Activated naive CD4-positive, alpha-beta T cell treated with anti-CD3 and anti-CD28 coated beads, Interleukin-2, amount 50 U/mL, for 24 hours (primary cell): ENCODE measurements around the gene SYNJ2.

Experiments
- H3K27ac Mint-ChIP-seq: one replicate; pipeline ENCODE4 v1.8.0; 2021; ENCODE audit warnings: mild to moderate bottlenecking, mixed read lengths
- H3K27me3 Mint-ChIP-seq: one replicate; pipeline ENCODE4 v1.8.0; 2021; ENCODE audit warnings: mixed read lengths
- H3K36me3 Mint-ChIP-seq: one replicate; pipeline ENCODE4 v1.8.0; 2021; ENCODE audit warnings: mixed read lengths
- H3K4me1 Mint-ChIP-seq: one replicate; pipeline ENCODE4 v1.8.0; 2021; ENCODE audit warnings: mixed read lengths
- H3K4me3 Mint-ChIP-seq: one replicate; pipeline ENCODE4 v1.8.0; 2021; ENCODE audit warnings: mild to moderate bottlenecking, mixed read lengths
- H3K9me3 Mint-ChIP-seq: one replicate; pipeline ENCODE4 v1.8.0; 2021; ENCODE audit warnings: mixed read lengths

The SYNJ2 gene

GRCh38 chr6:158068156-158068892 is 86.7 kb downstream of the SYNJ2 start:
- H3K4me1 Mint-ChIP-seq, result peaks cover 6% of the 10 kb centered on the region
- H3K27ac Mint-ChIP-seq, result peak overlapping the region; percentile 62
- no peaks in the 10 kb centered on the region for H3K9me3 Mint-ChIP-seq
- no peak overlapping the region for H3K4me3 Mint-ChIP-seq
- no peaks in the 10 kb centered on the region for H3K36me3 Mint-ChIP-seq
- no peaks in the 10 kb centered on the region for H3K27me3 Mint-ChIP-seq

GRCh38 chr6:158068893-158069799 is 87.5 kb downstream of the SYNJ2 start:
- Mint-ChIP-seq H3K4me3 (no peak overlapping the region), H3K4me1 (peaks cover 6% of the 10 kb centered on the region), H3K27ac (peak overlapping the region; percentile 62), H3K9me3 (no peaks in the 10 kb centered on the region), H3K36me3 (no peaks in the 10 kb centered on the region), H3K27me3 (no peaks in the 10 kb centered on the region)

- Mint-ChIP-seq H3K27me3 (no peaks in the 10 kb centered on the region), H3K4me1 (peaks cover 6% of the 10 kb centered on the region), H3K9me3 (no peaks in the 10 kb centered on the region), H3K27ac (peak overlapping the region; percentile 30), H3K36me3 (no peaks in the 10 kb centered on the region), H3K4me3 (no peak overlapping the region)
These were observed 88.1 kb downstream of the SYNJ2 start for GRCh38 chr6:158069800-158070195.

- Mint-ChIP-seq H3K4me3 (no peak overlapping the region), H3K4me1 (peaks cover 6% of the 10 kb centered on the region), H3K9me3 (no peaks in the 10 kb centered on the region), H3K27ac (no peak overlapping the region), H3K36me3 (peaks cover under 1% of the 10 kb centered on the region), H3K27me3 (no peaks in the 10 kb centered on the region)
These were observed 88.8 kb downstream of the SYNJ2 start for GRCh38 chr6:158070513-158070912.

- no peak overlapping the region for H3K27ac Mint-ChIP-seq
- H3K4me3 Mint-ChIP-seq, result no peak overlapping the region
- peaks cover 3% of the 10 kb centered on the region for H3K36me3 Mint-ChIP-seq
- peaks cover 6% of the 10 kb centered on the region for H3K4me1 Mint-ChIP-seq
- no peaks in the 10 kb centered on the region for H3K9me3 Mint-ChIP-seq
- no peaks in the 10 kb centered on the region for H3K27me3 Mint-ChIP-seq
These were observed 89.7 kb downstream of the SYNJ2 start for GRCh38 chr6:158071121-158072082.

GRCh38 chr6:158072083-158072721 is 90.5 kb downstream of the SYNJ2 start:
- peak overlapping the region; percentile 43 for H3K27ac Mint-ChIP-seq
- H3K4me1 Mint-ChIP-seq, result peaks cover 6% of the 10 kb centered on the region
- no peak overlapping the region for H3K4me3 Mint-ChIP-seq
- H3K36me3 Mint-ChIP-seq, result peaks cover 5% of the 10 kb centered on the region
- no peaks in the 10 kb centered on the region for H3K27me3 Mint-ChIP-seq
- no peaks in the 10 kb centered on the region for H3K9me3 Mint-ChIP-seq

- Mint-ChIP-seq H3K4me3 (no peak overlapping the region), H3K27me3 (no peaks in the 10 kb centered on the region), H3K27ac (no peak overlapping the region), H3K36me3 (peaks cover 7% of the 10 kb centered on the region), H3K9me3 (no peaks in the 10 kb centered on the region), H3K4me1 (peaks cover 6% of the 10 kb centered on the region)
These were observed 92.1 kb downstream of the SYNJ2 start for GRCh38 chr6:158073776-158074175.

GRCh38 chr6:158076548-158076947 is 94.9 kb downstream of the SYNJ2 start:
- Mint-ChIP-seq H3K4me3 (no peak overlapping the region), H3K36me3 (peaks cover 16% of the 10 kb centered on the region), H3K4me1 (peaks cover 6% of the 10 kb centered on the region), H3K9me3 (no peaks in the 10 kb centered on the region), H3K27ac (no peak overlapping the region), H3K27me3 (no peaks in the 10 kb centered on the region)

- Mint-ChIP-seq H3K36me3 (peaks cover 19% of the 10 kb centered on the region), H3K27me3 (no peaks in the 10 kb centered on the region), H3K27ac (no peak overlapping the region), H3K9me3 (no peaks in the 10 kb centered on the region), H3K4me1 (no peaks in the 10 kb centered on the region), H3K4me3 (no peak overlapping the region)
These were observed 96.0 kb downstream of the SYNJ2 start for GRCh38 chr6:158077676-158078075.

GRCh38 chr6:158078320-158078719 is 96.7 kb downstream of the SYNJ2 start:
- Mint-ChIP-seq H3K9me3 (no peaks in the 10 kb centered on the region), H3K4me1 (no peaks in the 10 kb centered on the region), H3K27me3 (no peaks in the 10 kb centered on the region), H3K27ac (no peak overlapping the region), H3K36me3 (peaks cover 23% of the 10 kb centered on the region), H3K4me3 (no peak overlapping the region)

GRCh38 chr6:158080849-158081656 is 99.4 kb downstream of the SYNJ2 start:
- no peak overlapping the region for H3K27ac Mint-ChIP-seq
- H3K4me1 Mint-ChIP-seq, result no peaks in the 10 kb centered on the region
- peaks cover 27% of the 10 kb centered on the region for H3K36me3 Mint-ChIP-seq
- H3K9me3 Mint-ChIP-seq, result no peaks in the 10 kb centered on the region
- H3K27me3 Mint-ChIP-seq, result no peaks in the 10 kb centered on the region
- H3K4me3 Mint-ChIP-seq, result no peak overlapping the region

- H3K27ac Mint-ChIP-seq, result no peak overlapping the region
- no peaks in the 10 kb centered on the region for H3K4me1 Mint-ChIP-seq
- no peak overlapping the region for H3K4me3 Mint-ChIP-seq
- no peaks in the 10 kb centered on the region for H3K9me3 Mint-ChIP-seq
- H3K36me3 Mint-ChIP-seq, result peaks cover 25% of the 10 kb centered on the region
- H3K27me3 Mint-ChIP-seq, result no peaks in the 10 kb centered on the region
These were observed 99.9 kb downstream of the SYNJ2 start for GRCh38 chr6:158081657-158081935.

GRCh38 chr6:158083455-158084325 is 102.0 kb downstream of the SYNJ2 start:
- Mint-ChIP-seq H3K9me3 (no peaks in the 10 kb centered on the region), H3K36me3 (peaks cover 24% of the 10 kb centered on the region), H3K4me3 (no peak overlapping the region), H3K27me3 (no peaks in the 10 kb centered on the region), H3K4me1 (no peaks in the 10 kb centered on the region), H3K27ac (no peak overlapping the region)
